GM03348 (cell line): ENCODE measurements around the gene NSD1.
A peak's percentile ranks its signal among the peaks of the same experiment; 100 is the strongest.
"Not testable (repeated sequence)": the region's sequence is repeated elsewhere in the genome, so short reads cannot be mapped to it uniquely, and the experiment has no call there.

ENCODE experiments used
- DNase-seq: peaks from one replicate; pipeline ENCODE4 v3.0.0; 2012; ENCODE audit warnings: low spot score

NSD1 gene

GRCh38 chr5:177290816-177291596, 157.4 kb downstream of the NSD1 start:
- DNase-seq = no peak

- no peak for DNase-seq
Measured at GRCh38 chr5:177291735-177292134, 158.2 kb downstream of the NSD1 start.

DNA sequence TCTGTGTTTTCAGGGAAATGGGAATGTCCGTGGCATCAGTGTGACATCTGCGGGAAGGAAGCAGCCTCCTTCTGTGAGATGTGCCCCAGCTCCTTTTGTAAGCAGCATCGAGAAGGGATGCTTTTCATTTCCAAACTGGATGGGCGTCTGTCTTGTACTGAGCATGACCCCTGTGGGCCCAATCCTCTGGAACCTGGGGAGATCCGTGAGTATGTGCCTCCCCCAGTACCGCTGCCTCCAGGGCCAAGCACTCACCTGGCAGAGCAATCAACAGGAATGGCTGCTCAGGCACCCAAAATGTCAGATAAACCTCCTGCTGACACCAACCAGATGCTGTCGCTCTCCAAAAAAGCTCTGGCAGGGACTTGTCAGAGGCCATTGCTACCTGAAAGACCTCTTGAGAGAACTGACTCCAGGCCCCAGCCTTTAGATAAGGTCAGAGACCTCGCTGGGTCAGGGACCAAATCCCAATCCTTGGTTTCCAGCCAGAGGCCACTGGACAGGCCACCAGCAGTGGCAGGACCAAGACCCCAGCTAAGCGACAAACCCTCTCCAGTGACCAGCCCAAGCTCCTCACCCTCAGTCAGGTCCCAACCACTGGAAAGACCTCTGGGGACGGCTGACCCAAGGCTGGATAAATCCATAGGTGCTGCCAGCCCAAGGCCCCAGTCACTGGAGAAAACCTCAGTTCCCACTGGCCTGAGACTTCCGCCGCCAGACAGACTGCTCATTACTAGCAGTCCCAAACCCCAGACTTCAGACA, 160.4 kb downstream of the NSD1 start:
- DNase-seq = no peak

GRCh38 chr5:177294632-177295031, 161.1 kb downstream of the NSD1 start:
- no peak for DNase-seq

DNA sequence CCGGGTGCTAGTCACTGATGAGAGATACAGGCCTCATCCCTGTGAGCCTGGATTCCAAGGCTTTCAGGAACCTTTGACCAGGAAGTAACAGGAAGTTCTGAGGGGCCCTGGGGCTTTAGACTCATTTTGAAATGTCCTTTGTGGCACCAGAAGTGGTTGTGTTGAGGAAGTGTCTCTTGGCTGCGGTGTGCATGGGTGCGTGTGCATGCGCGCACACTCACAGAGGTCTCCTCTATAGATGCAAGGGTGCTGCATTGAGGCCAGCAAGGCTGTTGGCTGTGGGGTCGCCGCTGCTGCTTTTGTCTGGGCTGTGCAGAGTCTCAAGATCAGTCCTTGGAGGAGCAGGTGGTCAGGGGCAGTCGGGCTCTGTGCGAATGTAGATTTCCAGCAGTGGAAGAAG, 162.4 kb downstream of the NSD1 start:
- DNase-seq = no peak

DNA sequence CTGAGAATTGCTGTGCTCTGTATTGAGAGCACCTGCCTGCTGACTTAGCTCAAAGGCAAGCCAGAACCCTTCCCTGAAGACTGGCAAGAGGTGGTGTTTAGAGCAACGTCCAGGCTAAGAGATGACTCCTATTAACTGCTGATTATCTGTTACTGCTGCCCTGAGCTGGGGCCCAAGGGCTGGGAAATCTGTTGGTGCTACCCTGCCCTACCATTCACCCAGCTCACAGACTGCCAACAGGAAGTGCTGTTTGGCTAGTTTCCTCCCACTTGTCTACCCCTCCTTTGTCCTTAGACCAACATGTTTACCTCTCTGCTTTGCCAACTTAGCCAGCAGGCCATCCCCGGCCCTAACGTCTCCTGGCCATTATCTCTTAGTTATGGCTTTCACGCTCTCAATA, 163.0 kb downstream of the NSD1 start:
- DNase-seq = no peak

GRCh38 chr5:177297922-177298321, 164.3 kb downstream of the NSD1 start:
- no peak for DNase-seq

- DNase-seq = no peak
Measured at GRCh38 chr5:177299697-177300096, 166.1 kb downstream of the NSD1 start.

- DNase-seq = peak; percentile 55
Measured at GRCh38 chr5:177300236-177300880, 166.8 kb downstream of the NSD1 start.

DNA sequence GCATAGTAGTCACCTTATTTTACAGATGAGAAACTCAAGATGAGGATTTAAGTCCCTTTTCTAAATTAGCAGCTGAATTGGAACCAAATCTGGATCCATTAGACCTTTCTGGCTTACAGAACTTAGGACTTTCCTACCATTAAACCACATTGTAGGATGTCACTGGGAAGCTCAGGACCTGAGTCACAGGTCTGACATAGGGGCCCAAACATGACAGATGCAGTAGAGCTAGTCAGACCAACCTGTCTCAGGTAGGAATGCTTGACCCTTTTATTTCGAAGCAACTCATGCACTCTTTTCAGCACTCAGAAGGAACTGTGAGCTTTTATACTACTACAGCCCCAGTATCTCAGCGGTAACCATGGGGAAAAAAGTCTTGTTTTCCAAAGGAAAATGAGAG, 167.4 kb downstream of the NSD1 start:
- no peak for DNase-seq

GRCh38 chr5:177301503-177302165, 168.1 kb downstream of the NSD1 start:
- DNase-seq = no peak

DNA sequence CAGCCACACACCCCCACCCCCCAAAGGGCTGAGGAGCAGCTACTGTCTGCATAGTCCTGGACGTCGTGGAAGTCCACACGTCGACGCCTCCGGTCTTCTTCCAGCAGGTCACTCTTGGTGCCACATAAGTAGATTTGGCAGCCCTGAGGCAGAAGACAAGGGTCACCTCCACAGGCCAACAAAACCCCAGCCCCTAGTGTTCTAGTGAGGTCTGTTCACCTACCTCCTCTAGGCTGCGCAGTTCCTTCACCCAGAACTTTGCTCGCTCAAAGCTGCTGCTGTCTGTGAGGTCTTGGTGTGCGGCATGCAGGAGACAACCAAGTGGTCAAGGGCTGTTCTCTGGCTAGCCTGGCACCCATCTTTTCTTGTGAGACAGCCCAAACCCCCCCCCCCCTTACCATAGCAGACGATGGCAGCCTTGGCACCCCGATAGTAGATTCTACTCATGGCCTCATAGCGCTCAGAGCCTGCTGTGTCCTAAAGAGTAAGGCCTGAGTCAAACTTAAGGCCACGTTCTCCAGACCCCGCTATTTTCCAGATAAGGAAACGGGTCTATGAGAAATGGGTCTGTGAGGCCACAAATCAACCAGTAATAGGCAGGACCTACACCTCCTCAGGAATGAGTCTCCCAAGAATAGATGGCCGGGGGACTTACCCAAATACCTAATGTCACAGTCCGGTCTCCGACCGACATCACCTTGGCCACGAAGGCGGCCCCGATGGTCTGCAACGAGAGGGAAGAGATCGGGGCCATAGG, 169.0 kb downstream of the NSD1 start:
- DNase-seq = peak; percentile 58

DNA sequence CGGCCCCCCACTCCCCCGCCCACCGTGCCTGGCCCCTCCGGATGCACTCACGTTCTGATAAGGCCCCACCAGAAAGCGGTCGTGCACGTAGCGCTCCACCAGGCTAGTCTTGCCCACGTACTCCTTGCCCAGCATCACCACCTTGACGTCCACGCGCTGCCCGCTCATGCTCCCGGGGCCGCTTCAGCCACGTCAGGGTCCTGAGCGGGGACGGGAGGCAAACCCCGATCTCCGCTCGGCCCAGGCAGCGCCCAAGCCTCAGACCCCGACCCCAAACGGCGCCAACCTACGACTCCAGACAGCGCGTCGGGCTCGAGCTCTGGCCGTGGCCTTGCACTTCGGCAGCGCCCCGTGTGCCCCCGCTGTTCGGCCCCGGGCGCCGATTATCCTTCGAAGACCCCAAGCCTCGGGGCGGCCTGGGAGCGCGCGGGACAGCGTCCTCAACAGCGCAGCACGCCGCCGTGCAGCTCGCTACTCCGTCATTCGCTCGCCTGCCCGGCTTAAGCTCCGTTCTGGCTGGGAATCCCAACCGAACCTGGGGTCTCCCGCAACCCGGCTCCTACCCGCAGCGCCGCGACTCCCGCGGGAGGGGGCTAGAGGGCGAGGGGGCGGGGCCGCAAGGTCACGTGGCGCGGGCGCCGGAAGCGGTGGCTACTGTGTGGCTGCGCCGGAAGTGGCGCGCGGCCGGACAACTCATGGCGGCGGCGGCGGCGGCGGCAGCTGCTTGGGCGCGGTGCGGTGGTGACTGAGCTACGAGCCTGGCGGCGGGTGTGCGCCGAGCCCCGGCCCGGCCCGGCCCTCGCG, 169.8 kb downstream of the NSD1 start, which contains the start of the genes PRELID1 and RAB24:
Gene PRELID1, plus strand, starts transcription at position 679 of the 804 bp plus-strand sequence. CDS start 187 bp downstream, outside the sequence.
Gene RAB24, minus strand, starts transcription at position 599 of the 804 bp plus-strand sequence. Its CDS starts 431 bp downstream, at position 168.
- peak; percentile 97 for DNase-seq

DNA sequence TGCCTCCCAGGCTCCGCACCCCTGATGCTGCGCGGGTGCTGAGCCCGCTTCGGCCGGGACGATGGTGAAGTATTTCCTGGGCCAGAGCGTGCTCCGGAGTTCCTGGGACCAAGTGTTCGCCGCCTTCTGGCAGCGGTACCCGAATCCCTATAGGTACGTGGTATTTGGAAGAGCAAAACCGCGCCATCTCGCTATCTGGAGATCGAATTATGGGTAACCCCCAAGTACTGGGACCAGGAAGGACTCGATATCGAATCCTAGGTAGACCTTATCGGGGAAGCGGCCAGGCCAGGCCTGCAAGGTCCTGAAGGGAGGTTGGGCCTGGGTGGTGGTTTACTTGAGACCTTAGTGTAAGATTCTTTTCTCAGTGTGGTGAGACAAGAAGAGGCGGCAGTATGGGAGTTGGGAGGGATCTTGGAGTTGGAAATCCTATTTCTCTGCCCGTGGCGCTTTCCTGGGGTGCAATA, 170.4 kb downstream of the NSD1 start:
- DNase-seq = no peak

DNA sequence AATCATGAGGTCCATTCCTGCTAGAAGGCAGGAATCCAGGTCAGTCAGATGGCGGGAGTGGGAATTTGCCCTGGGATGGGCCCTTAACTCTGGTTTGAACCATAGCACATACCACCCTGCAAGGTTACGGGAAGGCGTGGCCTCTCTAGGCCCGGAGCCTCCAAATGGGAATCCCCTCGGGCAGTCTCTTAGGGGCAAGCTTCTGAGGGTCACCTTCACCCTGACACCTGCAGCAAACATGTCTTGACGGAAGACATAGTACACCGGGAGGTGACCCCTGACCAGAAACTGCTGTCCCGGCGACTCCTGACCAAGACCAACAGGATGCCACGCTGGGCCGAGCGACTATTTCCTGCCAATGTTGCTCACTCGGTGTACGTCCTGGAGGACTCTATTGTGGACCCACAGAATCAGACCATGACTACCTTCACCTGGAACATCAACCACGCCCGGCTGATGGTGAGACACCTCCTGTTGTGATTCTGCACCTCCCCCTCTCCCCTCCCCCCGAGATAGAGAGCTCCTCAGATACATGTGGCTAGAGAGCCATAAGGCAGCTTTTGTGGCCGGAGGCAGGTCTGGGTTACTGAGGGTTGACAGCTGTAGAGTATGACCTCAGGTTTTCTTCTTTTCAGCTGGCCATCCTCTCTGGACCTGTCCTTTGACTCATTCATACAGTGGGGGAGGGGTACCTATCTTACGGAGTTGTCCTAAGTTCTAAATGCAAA, 171.0 kb downstream of the NSD1 start:
- peak; percentile 32 for DNase-seq

DNA sequence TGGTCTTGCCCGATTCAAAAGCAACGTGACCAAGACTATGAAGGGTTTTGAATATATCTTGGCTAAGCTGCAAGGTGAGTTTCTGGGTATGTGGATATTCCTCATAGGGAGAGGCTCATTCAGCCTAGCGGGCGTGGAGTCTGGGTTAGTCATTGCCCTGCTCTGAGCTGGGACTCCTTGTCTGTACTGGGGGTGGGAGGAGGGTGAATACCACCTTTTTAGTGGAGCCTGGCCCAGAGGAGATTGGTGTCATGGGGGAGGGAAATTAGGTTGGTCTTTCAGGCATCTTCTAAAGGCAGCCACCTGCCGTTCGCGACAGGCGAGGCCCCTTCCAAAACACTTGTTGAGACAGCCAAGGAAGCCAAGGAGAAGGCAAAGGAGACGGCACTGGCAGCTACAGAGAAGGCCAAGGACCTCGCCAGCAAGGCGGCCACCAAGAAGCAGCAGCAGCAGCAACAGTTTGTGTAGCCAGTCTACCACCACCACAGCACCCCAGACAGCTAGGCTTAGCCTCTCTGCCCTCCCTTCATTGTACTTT, 172.6 kb downstream of the NSD1 start:
- not testable (repeated sequence) for DNase-seq

- DNase-seq = no peak
Measured at GRCh38 chr5:177306674-177307543, 173.3 kb downstream of the NSD1 start.
